HG03108 (cell line): ENCODE results near the gene GPR65.

ENCODE experiments used
- ATAC-seq: cut with Tn5 transposase; IDR thresholded peaks from one replicate; pipeline ENCODE4 v1.9.1; 2021; ENCODE audit warnings: moderate library complexity; ENCODE audit not compliant: unreplicated experiment

The GPR65 gene, protein sequence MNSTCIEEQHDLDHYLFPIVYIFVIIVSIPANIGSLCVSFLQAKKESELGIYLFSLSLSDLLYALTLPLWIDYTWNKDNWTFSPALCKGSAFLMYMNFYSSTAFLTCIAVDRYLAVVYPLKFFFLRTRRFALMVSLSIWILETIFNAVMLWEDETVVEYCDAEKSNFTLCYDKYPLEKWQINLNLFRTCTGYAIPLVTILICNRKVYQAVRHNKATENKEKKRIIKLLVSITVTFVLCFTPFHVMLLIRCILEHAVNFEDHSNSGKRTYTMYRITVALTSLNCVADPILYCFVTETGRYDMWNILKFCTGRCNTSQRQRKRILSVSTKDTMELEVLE

GRCh38 chr14:88005050-88005481 is at the start of gene GPR65:
TSS of gene GPR65 (plus strand) at chr14:88005135. CDS start at chr14:88010848, 5,713 bp downstream.
- ATAC-seq: peak; percentile 53

DNA sequence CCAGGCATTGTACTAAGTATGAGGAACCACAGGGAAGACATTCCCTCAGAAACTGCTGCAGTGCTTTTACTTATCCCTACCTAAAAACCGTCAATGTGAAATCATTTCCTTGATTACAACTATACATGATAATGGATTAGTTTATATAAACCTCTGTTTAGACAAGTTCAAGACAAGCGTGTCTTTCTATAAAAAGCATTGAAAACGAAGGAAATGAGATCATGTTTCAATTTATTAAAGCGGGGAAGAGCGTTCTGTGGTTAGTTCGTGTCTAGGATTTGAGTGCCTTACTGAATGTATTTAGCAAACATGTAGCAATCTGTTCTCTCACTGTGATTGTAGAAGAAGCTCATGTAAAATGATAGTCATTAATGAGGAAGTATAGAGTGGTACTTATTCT is 49.4 kb upstream of the GPR65 start:
- no peak for ATAC-seq

- no peak for ATAC-seq
Measured at GRCh38 chr14:87960013-87960787, 44.7 kb upstream of the GPR65 start.

GRCh38 chr14:87961246-87961645 is 43.7 kb upstream of the GPR65 start:
- ATAC-seq: no peak

- ATAC-seq: no peak
Measured at GRCh38 chr14:87966816-87967215, 38.1 kb upstream of the GPR65 start.

DNA sequence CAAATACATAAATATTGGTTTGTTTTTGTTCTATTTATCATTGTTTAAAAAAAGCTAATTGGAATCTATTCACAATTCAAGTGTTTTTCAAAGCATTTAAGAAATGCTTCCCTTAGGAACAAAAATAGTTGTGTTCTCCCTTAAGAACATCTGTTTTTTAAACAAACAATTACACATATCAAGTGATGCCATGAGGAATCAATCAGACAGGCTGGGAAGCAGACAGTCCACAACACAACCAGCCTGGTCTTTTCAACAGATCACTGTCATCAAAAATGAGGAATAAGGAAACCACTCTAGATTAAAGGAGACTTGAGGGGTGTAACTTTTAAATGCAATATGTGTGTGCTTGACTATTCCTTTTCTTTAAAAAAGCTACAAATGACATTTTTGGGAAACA is 37.4 kb upstream of the GPR65 start:
- ATAC-seq: no peak

DNA sequence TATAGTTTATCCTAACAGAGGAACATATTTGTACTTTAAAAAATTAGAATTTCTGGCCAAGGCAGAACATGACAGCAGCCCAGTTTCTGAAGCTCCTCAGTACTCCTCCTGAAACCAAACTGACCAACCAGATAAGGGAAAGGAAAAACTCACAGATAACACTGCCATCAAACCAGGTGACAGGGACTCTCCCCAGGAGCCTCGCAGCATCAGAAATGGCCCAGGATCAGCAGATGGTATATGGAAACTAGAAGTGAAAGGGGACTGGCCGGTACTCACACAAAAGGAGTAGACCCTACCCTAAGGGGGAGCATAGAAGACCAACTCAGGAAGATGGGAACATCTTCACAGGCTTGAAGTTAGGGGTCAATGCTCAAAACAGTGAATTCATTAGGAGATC is 33.9 kb upstream of the GPR65 start:
- peak; percentile 66 for ATAC-seq

DNA sequence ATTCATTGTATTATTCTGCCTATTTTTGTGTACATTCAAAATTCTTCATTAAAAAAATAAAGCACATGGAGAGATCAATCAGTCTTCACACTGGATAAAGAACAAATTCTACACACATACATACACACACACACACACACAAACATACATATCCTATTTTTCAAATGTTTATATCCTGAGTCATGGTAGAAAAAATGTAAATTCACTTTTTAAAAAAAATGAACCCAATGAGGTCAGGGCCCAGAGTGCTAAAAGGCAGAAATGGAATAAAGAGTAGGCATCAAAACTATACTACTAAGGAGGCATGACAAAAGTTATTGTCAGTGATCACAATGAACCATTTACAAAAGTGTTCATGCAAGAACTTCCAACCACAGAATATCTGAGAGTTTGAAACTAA is 29.3 kb upstream of the GPR65 start:
- no peak for ATAC-seq

GRCh38 chr14:87979689-87980088 is 25.2 kb upstream of the GPR65 start:
- no peak for ATAC-seq

GRCh38 chr14:87989221-87989955 is 15.5 kb upstream of the GPR65 start:
- no peak for ATAC-seq

DNA sequence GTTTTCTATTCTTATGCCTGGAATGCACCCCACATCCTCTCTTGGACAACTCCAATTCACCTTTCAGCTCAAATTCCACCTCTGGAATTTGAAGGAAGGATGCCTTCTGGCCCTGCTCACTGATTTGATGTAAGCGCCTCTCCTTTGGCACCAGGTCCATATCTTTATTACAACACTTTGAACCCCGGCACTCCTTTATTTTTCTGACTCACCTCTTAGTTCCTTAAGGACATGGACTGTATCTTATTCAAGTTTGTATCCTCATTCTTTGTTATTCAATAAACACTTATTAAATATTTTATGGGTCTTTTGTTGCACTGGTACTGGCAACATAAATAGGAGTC is 15.0 kb upstream of the GPR65 start:
- no peak for ATAC-seq

GRCh38 chr14:87990682-87991081 is 14.3 kb upstream of the GPR65 start:
- ATAC-seq: no peak

GRCh38 chr14:87992346-87992717 is 12.6 kb upstream of the GPR65 start:
- no peak for ATAC-seq

GRCh38 chr14:87992718-87993628 is 12.0 kb upstream of the GPR65 start, which contains the start of gene GALC:
TSS of gene GALC (minus strand) at chr14:87993182. CDS start at chr14:87993164, 18 bp downstream.
- ATAC-seq: peak; percentile 90

DNA sequence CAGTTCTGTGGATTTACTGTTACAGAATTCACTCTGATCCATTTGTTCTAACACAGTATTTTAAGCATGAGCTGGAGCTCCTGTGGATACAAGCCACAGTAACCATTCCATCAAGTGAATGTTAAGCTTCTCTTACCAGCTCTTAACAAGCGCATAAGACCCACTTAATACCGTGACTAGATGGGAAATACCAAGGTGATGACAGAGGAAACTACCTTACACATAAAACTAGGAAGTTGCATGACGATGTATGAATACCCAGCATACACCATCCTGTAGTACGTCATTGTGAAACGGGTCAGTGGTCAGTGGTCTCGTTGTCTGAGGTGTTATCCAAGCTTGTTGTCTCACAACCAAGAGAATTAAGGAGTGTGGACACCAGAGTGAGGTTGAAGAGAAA is 10.0 kb upstream of the GPR65 start:
- ATAC-seq: peak; percentile 33

DNA sequence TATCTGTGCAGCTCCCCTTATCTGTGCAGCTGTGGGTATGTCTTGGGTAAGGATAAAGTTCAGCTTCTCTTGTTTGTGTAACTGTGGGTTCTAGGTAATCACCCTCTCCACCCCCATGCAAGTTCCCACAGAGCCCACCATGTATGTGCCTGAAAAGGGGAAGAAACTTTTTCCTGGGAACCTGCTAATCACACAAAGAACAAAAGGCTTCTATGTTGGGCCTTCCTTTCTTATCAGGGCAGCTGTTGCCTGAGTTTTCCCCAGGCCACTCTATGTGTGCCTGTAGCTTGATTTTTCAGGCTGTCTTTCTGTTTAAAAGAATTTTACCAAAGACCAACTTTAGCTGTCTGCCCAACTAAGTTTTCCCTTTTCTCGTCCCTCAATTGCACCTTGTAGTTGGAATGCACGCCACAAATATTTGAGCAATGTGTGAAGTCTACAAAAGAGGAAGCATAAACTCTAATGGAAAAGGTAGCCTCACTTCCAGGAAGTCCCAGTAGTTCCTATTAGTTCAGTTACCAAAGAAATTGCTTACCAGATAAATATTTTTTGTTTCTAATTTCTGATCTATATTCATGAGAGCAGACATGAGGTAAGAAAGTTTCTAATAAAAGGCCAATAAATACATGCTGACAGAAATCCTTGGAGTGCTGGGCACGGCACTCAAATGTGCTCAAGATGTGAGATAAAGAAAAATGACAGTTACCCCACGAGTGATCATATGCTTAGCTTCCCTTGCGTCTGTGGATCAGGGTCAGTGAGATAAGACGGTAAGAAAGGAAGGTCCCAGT is 9.2 kb upstream of the GPR65 start:
- no peak for ATAC-seq

- no peak for ATAC-seq
Measured at GRCh38 chr14:87996291-87996592, 8.7 kb upstream of the GPR65 start.

GRCh38 chr14:87998482-87998881 is 6.5 kb upstream of the GPR65 start:
- no peak for ATAC-seq

DNA sequence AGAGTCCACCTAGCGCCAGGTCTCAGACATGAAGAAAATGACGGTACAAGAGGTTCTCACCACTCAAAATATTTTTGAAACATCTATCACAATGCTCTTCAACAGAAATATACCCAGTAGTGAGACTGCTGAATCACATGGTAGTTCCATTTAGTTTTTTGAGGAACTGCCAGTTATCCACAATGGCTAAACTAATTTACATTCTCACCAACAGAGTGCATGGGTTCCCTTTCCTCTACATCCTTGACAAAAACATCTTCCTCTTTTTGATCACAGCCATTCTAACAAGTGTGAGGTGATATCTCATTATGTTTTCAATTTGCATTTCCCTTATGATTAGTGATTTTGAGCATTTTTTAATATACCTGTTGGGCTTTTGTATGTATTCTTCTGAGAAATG is 5.7 kb upstream of the GPR65 start:
- ATAC-seq: no peak
